Activated CD4-positive, alpha-beta memory T cell treated with anti-CD3 and anti-CD28 coated beads, Interleukin-2, amount 10 ng/mL, durations not matched to agents 7 days and 5 days (primary cell): ENCODE results near the gene KRTAP10-4. TPM values are rescaled to one million over a fixed set of nuclear protein-coding genes. Genes with fewer than 3 reads are reported as not detected.

Source experiments
- CTCF ChIA-PET: fragments of 350-600 bp; sonication (Branson Sonifier 250); formaldehyde crosslinking; loops from one replicate; lab custom pipeline; 2021; ENCODE audit warnings: antibody characterized with exemption, inconsistent platforms; lab: Charles Lee
- POLR2A ChIA-PET: fragments of 350-600 bp; sonication (Branson Sonifier 250); formaldehyde crosslinking; loops from one replicate; lab custom pipeline; 2021; ENCODE audit warnings: antibody characterized with exemption; lab: Charles Lee
- DNase-seq: peaks from one replicate; pipeline ENCODE4 v3.0.0-alpha.2; 2020
- H3K27ac Mint-ChIP-seq: one replicate; pipeline ENCODE4 v1.8.0; 2021; ENCODE audit warnings: mild to moderate bottlenecking, mixed read lengths
- H3K27me3 Mint-ChIP-seq: one replicate; pipeline ENCODE4 v1.8.0; 2021; ENCODE audit warnings: mixed read lengths
- H3K36me3 Mint-ChIP-seq: one replicate; pipeline ENCODE4 v1.8.0; 2021; ENCODE audit warnings: low read depth, mixed read lengths
- H3K4me1 Mint-ChIP-seq: one replicate; pipeline ENCODE4 v1.8.0; 2021; ENCODE audit warnings: mixed read lengths
- H3K4me3 Mint-ChIP-seq: one replicate; pipeline ENCODE4 v1.8.0; 2021; ENCODE audit warnings: mild to moderate bottlenecking, mixed read lengths
- H3K9me3 Mint-ChIP-seq: one replicate; pipeline ENCODE4 v1.8.0; 2021; ENCODE audit warnings: mixed read lengths
- total RNA-seq, 2 experiments: library from RNA; stranded (reverse); gene quantifications; one replicate each; pipeline ENCODE4 v1.2.3, GENCODE V29; 2021

The KRTAP10-4 gene
- total RNA-seq, 2 experiments from 2014 or later, result not detected

DNA sequence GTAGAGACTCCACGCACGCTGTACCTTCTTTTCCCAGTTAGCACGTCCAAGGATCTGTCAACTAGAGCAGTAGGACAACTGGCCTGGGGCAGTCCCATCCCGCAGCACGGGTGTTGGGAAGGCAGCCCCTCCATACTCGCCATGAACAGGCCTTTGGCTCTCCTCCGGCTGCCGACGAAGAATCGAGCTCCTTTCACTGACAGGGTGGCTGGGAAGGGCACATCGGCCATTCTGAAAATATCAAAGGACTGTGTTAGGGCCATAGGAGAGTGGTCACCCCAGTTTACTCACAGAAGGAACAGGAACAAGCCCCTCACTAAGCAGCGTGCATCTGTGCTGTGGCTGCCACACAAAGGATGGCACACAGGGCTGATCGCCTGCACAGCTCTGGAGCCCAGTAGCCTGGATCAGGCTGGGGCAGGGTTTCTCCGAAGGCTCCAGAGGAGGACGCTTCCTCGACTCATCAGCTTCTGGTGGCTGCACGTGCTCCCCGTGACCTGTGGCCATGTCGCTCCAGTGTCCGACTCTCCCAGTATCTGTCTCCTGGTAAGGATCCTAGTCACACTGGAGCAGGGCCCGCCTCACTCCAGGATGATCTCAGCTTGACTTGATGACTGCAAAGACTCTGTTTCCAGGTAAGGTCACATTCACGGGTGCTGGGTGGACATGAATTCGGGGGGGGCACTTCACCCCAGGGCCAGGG is 42.5 kb upstream of the KRTAP10-4 start:
- Mint-ChIP-seq H3K36me3 (no peaks in the 10 kb centered on the region), H3K27ac (no peak overlapping the region), H3K4me1 (no peaks in the 10 kb centered on the region), H3K9me3 (peaks cover 2% of the 10 kb centered on the region), H3K4me3 (no peak overlapping the region), H3K27me3 (no peaks in the 10 kb centered on the region)
- ChIA-PET POLR2A (no interaction called here), CTCF (no interaction called here)
- no peak for DNase-seq

GRCh38 chr21:44531606-44532564 is 41.6 kb upstream of the KRTAP10-4 start:
- ChIA-PET POLR2A (no interaction called here), CTCF (interaction anchor here (0.9 kb wide), 1 partner anchor 262 kb away, joined by 3 read pairs; no protein-coding TSS in a partner anchor)
- H3K27ac Mint-ChIP-seq, result no peak overlapping the region
- H3K4me1 Mint-ChIP-seq, result no peaks in the 10 kb centered on the region
- peaks cover 2% of the 10 kb centered on the region for H3K27me3 Mint-ChIP-seq
- no peaks in the 10 kb centered on the region for H3K36me3 Mint-ChIP-seq
- no peak for DNase-seq
- H3K9me3 Mint-ChIP-seq, result peaks cover 2% of the 10 kb centered on the region
- H3K4me3 Mint-ChIP-seq, result no peak overlapping the region

GRCh38 chr21:44532712-44533111 is 40.8 kb upstream of the KRTAP10-4 start:
- Mint-ChIP-seq H3K27ac (no peak overlapping the region), H3K9me3 (peaks cover 2% of the 10 kb centered on the region), H3K27me3 (peaks cover 2% of the 10 kb centered on the region), H3K4me3 (no peak overlapping the region), H3K36me3 (no peaks in the 10 kb centered on the region), H3K4me1 (no peaks in the 10 kb centered on the region)
- no peak for DNase-seq
- ChIA-PET POLR2A (no interaction called here), CTCF (no interaction called here)

- Mint-ChIP-seq H3K27me3 (peaks cover 2% of the 10 kb centered on the region), H3K36me3 (no peaks in the 10 kb centered on the region), H3K4me3 (no peak overlapping the region), H3K4me1 (no peaks in the 10 kb centered on the region), H3K9me3 (peaks cover 2% of the 10 kb centered on the region), H3K27ac (no peak overlapping the region)
- POLR2A ChIA-PET, result no interaction called here
- CTCF ChIA-PET, result no interaction called here
- no peak for DNase-seq
Observed at GRCh38 chr21:44533121-44533890, 40.2 kb upstream of the KRTAP10-4 start.

- peaks cover 2% of the 10 kb centered on the region for H3K27me3 Mint-ChIP-seq
- no peaks in the 10 kb centered on the region for H3K4me1 Mint-ChIP-seq
- ChIA-PET POLR2A (no interaction called here), CTCF (no interaction called here)
- H3K27ac Mint-ChIP-seq, result no peak overlapping the region
- no peaks in the 10 kb centered on the region for H3K36me3 Mint-ChIP-seq
- peaks cover 2% of the 10 kb centered on the region for H3K9me3 Mint-ChIP-seq
- no peak for DNase-seq
- no peak overlapping the region for H3K4me3 Mint-ChIP-seq
Observed at GRCh38 chr21:44533891-44534627, 39.5 kb upstream of the KRTAP10-4 start.

- Mint-ChIP-seq H3K27me3 (peaks cover 2% of the 10 kb centered on the region), H3K4me1 (no peaks in the 10 kb centered on the region), H3K9me3 (peaks cover 2% of the 10 kb centered on the region), H3K4me3 (no peak overlapping the region), H3K27ac (no peak overlapping the region), H3K36me3 (no peaks in the 10 kb centered on the region)
- DNase-seq, result no peak
- POLR2A ChIA-PET, result no interaction called here
- CTCF ChIA-PET, result no interaction called here
Observed at GRCh38 chr21:44534688-44535087, 38.8 kb upstream of the KRTAP10-4 start.

DNA sequence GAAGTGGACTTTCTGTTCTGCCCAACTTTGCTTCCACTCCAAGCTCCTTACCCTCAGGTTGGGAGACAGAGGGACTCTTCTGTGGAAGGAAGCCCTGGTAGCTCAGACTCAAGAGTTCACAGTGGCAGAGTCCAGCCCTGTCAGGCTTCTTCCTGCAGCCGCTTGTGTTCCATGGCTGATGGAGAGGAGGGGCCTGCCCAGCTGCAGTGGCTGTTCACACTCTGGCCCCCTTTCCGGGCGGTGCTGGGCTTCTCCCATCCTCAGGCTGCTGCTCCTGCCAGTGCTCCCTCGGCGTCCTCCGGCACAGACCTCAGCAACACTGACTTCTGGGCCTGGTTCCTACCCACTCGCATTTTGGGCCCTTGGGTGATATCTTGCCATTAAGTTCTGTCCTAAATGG is 37.6 kb upstream of the KRTAP10-4 start:
- peaks cover 2% of the 10 kb centered on the region for H3K27me3 Mint-ChIP-seq
- no peaks in the 10 kb centered on the region for H3K36me3 Mint-ChIP-seq
- no peak overlapping the region for H3K4me3 Mint-ChIP-seq
- ChIA-PET CTCF (interaction anchor here (1.5 kb wide), 1 partner anchor 206 kb away, joined by 3 read pairs; no protein-coding TSS in a partner anchor), POLR2A (no interaction called here)
- H3K4me1 Mint-ChIP-seq, result no peaks in the 10 kb centered on the region
- H3K9me3 Mint-ChIP-seq, result peaks cover 2% of the 10 kb centered on the region
- no peak for DNase-seq
- H3K27ac Mint-ChIP-seq, result no peak overlapping the region

DNA sequence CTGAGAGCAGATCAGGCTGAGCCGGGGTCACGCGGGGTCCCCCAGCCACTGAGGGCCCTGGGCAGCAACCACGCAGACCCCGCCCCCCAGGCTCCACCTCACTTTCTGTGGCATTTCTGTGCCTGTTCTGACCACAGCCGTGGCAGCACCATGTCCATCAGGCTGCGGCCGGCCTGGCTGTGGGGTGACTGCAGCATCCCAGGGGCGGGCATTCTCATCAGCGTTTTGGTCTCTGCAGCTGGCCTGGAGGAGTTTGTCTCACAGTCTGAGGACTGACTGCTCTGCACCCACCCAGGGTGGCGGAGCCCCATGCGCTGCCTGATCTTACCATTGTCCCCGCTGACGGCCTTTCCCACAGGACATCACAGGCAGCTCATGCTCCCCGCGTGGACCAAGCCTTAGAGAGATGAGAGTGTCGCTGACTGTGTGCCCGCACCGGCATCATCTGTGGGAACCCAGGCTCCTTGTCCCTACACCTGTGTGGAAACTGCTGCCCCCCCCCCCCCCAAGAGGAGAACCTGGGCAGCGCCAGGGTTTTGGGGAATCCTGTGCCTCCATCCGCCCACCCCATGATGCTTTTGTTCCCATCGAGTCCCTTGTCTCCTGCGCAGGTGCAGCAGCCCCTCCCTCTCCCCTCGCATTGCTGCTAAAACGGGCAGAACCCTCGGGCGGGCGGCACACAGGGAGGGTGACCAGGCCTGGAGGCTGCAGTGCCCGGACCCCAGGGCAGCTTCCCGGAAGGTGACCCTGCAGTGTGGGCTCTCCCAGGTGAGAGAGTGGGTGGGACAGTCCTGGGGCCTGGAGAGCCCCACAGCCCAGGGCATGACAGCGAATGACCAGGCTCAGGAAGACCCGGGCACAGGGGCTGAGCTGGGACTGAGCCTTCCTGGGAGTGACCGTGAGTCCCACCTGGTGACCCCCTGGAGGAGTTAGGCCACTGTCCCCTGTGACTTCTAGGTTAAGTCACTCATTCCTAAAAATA is 35.3 kb upstream of the KRTAP10-4 start:
- Mint-ChIP-seq H3K9me3 (peaks cover 2% of the 10 kb centered on the region), H3K27ac (no peak overlapping the region), H3K4me3 (no peak overlapping the region), H3K27me3 (peaks cover 4% of the 10 kb centered on the region), H3K4me1 (no peaks in the 10 kb centered on the region), H3K36me3 (no peaks in the 10 kb centered on the region)
- POLR2A ChIA-PET, result no interaction called here
- CTCF ChIA-PET, result no interaction called here
- DNase-seq, result no peak

- POLR2A ChIA-PET, result no interaction called here
Observed at GRCh38 chr21:44539046-44539445, 34.5 kb upstream of the KRTAP10-4 start.

DNA sequence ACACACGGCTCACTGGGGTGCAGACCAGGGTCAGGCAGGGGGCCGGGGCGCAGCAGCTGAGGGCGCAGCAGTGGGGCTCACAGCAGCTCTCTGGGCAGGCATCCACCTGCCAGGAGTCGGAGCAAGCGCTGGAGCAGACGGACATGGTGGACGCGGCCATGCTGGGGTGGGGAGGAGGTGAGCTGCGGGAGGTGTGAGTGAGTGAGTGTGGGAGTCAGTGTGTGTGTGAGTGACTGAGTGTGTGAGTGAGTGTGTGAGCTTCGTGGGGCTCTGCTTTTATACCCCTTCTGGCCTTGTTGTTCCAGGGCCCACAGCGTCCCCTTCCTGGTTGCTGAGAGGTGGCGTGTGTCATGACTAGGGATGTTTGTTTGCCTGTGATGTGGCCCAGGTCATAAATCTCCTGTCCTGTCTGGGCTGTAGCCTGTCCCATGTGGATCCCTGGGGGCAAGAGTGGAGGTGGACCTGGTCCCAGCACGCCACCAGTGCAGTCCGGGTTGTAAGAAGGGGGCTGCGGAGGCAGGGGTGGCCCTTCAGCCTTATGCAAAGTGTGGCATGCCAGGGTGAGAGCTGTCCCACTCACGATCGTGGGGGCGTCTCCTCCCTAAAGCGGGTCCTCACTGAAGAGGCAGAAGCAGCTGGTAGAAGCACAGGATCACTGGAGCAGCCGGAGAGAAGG is 33.4 kb upstream of the KRTAP10-4 start, which contains the start of gene KRTAP10-1:
TSS of gene KRTAP10-1 (minus strand) at position 205 of the 676 bp plus-strand sequence. CDS start at position 160, 45 bp downstream.
- POLR2A ChIA-PET, result no interaction called here
- H3K4me3 Mint-ChIP-seq, result no peak within 1 kb of the TSS
- H3K27me3 Mint-ChIP-seq, result peaks cover 4% of the 10 kb centered on the region

More at GRCh38 chr21:44539046-44539445, 34.5 kb upstream of the KRTAP10-4 start:
- no peak overlapping the region for H3K27ac Mint-ChIP-seq
- H3K36me3 Mint-ChIP-seq, result no peaks in the 10 kb centered on the region
- no peak for DNase-seq
- H3K4me3 Mint-ChIP-seq, result no peak overlapping the region
- peaks cover 2% of the 10 kb centered on the region for H3K9me3 Mint-ChIP-seq
- no peaks in the 10 kb centered on the region for H3K4me1 Mint-ChIP-seq
- CTCF ChIA-PET, result no interaction called here
- H3K27me3 Mint-ChIP-seq, result peaks cover 4% of the 10 kb centered on the region

DNA sequence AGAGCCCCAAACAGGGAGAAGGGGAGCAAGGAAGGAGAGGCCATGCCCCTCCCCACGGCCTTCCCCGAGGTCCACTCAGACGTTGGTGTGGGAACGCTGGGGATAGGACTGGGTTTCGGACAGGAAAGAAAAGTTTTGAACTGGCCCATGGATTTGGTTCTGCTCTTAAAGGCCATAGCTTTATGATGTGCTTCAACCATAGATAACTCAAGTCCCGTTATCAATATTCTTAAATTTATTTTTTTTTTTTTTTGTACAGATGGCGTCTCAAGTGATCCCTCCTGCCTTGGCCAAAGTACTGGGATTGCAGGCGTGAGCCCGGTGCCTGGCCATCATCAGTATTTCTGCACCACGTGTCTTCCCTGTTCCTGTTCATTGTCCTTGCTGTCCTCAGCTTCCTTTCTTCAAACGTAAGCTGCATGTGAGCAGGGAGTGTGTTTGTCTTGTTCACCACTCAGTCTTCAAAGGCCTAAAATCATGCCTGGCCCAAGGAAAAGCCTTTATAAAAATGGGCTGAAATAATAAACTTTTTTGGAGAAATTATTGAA is 32.7 kb upstream of the KRTAP10-4 start:
- POLR2A ChIA-PET, result no interaction called here
- DNase-seq, result no peak
- Mint-ChIP-seq H3K9me3 (peaks cover 5% of the 10 kb centered on the region), H3K27me3 (peaks cover 6% of the 10 kb centered on the region), H3K27ac (no peak overlapping the region), H3K4me3 (no peak overlapping the region), H3K4me1 (no peaks in the 10 kb centered on the region), H3K36me3 (peaks cover 5% of the 10 kb centered on the region)
- CTCF ChIA-PET, result no interaction called here

More for the DNA sequence above, 33.4 kb upstream of the KRTAP10-4 start, which contains the start of gene KRTAP10-1:
- H3K36me3 Mint-ChIP-seq, result no peaks in the 10 kb centered on the region
- H3K4me1 Mint-ChIP-seq, result no peaks in the 10 kb centered on the region
- DNase-seq, result no peak
- no peaks in the 10 kb centered on the region for H3K9me3 Mint-ChIP-seq
- H3K27ac Mint-ChIP-seq, result no peak within 1 kb of the TSS
- CTCF ChIA-PET, result no interaction called here
